Breast epithelium (tissue), 4 donors: ENCODE results near the gene PFDN5. TPM values are rescaled to one million over a fixed set of nuclear protein-coding genes. Genes with fewer than 3 reads are reported as not detected.

Experiments
- DNase-seq, 2 donors: peaks; one replicate each; pipeline ENCODE4 v3.0.0-alpha.2; 2019; ENCODE audit warnings: low spot score in 2 of 2
- H3K27ac ChIP-seq, 2 donors: fragments of 200-600 bp; sonication (generic) in 1 of 2; one replicate each; pipeline ENCODE4 v1.5.1; 2016 to 2019; ENCODE audit warnings: mild to moderate bottlenecking in 1 of 2
- H3K27me3 ChIP-seq, 2 donors: fragments of 200-600 bp; sonication (generic) in 1 of 2; one replicate each; pipeline versions ENCODE4 v1.5.1 to v1.6.0; 2017 to 2019; ENCODE audit warnings: control low read depth in 1 of 2, mild to moderate bottlenecking in 1 of 2
- H3K36me3 ChIP-seq: fragments of 200-600 bp; one replicate; pipeline ENCODE4 v1.5.1; 2019
- H3K4me1 ChIP-seq, 2 donors: fragments of 200-600 bp; sonication (generic); one replicate each; pipeline ENCODE4 v1.5.1; 2016 to 2019; ENCODE audit warnings: control low read depth in 1 of 2
- H3K4me3 ChIP-seq, 3 donors: fragments of 200-600 bp; sonication (generic); 1 replicate in 2 of 3; 2 replicates in 1 of 3; pipeline ENCODE4 v1.5.1; 2016 to 2019; ENCODE audit warnings: mild to moderate bottlenecking in 3 of 3, moderate library complexity in 2 of 3
- H3K9me3 ChIP-seq, 2 donors: fragments of 200-600 bp; sonication (generic) in 1 of 2; one replicate each; pipeline ENCODE4 v1.5.1; 2016 to 2019; ENCODE audit warnings: control low read depth in 1 of 2
- POLR2A ChIP-seq: fragments of 450-650 bp; IDR thresholded peaks from one replicate; pipeline ENCODE4 v1.6.1; 2016; ENCODE audit warnings: antibody characterized with exemption, mild to moderate bottlenecking, moderate library complexity
- POLR2AphosphoS5 ChIP-seq, 3 donors: sonication (generic); formaldehyde crosslinking; IDR thresholded peaks; one replicate each; pipeline ENCODE4 v1.6.1; 2017; ENCODE audit warnings: antibody characterized with exemption in 3 of 3
- intact Hi-C: fragments of 100-400 bp; cut with DNase I; formaldehyde crosslinking; loops from one replicate; pipeline ENCODE4 v1.15.1; 2023; ENCODE audit warnings: low total_unique reads
- total RNA-seq, 3 donors: library from RNA; depleted of rRNA; stranded (reverse); fragments of >200 nt; gene quantifications; one replicate each; pipeline ENCODE4 v1.1.0, GENCODE V29; 2016
- TF ChIP-seq, protein P1 (sequence below), 3 donors: fragments of 450-650 bp; IDR thresholded peaks; one replicate each; pipeline ENCODE4 v1.5.1; 2016 to 2017; ENCODE audit warnings: antibody characterized with exemption in 3 of 3, mild to moderate bottlenecking in 3 of 3, moderate library complexity in 3 of 3

Gene PFDN5
- total RNA-seq, 3 donors from 2014 or later: 764 to 1,048 (median 840) TPM

DNA sequence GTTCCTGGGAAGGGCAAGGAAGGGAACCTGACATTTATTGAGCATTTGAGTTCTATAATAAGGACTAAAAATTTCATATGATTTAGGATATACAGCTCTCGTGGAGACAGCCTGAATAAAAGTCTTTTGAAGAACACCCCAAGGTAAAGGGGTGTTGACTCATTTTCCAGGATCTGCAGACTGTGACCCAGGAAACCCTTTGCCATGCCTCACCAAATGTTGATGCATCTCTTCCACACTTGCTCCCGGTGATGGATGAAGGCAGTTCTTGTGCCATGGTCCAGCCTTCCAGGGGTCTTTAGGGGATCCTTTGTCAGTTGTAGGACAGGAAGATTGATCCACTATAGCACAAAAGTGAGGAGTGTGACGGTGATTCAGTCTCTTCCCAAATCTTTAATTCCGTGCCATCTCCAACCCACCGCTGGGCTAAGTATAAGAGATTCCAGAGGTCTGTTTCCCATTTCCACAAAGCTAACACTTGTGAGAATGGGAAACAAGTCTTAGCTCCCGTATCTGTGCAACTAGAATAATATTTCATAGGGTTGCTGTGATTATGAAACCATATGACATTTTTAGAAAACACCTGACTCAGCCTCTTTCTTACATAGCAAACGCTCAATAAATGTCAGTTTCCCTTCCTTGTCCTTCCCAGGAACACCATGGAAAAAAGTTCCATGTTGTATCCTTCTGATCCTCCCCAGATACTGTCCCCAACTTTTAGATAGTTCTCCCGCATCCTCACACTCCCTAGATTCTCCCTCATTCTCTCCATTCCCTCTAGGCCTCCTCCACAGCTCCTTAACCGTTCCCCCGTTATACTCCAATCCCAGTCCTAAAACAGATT, 25.2 kb downstream of the PFDN5 start:
- intact Hi-C loops: no loop called here
- peaks cover 0 to 10% of the 10 kb centered on the region in 2 donors for H3K4me1 ChIP-seq
- H3K4me3 ChIP-seq: peak overlapping the region; percentile 55 to 87 (median 61)
- H3K27ac ChIP-seq: peak overlapping the region; percentile 86 to 90
- no peak for TF ChIP-seq POLR2A
- TF ChIP-seq, protein P1, sequence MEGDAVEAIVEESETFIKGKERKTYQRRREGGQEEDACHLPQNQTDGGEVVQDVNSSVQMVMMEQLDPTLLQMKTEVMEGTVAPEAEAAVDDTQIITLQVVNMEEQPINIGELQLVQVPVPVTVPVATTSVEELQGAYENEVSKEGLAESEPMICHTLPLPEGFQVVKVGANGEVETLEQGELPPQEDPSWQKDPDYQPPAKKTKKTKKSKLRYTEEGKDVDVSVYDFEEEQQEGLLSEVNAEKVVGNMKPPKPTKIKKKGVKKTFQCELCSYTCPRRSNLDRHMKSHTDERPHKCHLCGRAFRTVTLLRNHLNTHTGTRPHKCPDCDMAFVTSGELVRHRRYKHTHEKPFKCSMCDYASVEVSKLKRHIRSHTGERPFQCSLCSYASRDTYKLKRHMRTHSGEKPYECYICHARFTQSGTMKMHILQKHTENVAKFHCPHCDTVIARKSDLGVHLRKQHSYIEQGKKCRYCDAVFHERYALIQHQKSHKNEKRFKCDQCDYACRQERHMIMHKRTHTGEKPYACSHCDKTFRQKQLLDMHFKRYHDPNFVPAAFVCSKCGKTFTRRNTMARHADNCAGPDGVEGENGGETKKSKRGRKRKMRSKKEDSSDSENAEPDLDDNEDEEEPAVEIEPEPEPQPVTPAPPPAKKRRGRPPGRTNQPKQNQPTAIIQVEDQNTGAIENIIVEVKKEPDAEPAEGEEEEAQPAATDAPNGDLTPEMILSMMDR (IDR thresholded peaks at IDR 0.05): no peak
- H3K27me3 ChIP-seq: no peaks in the 10 kb centered on the region
- H3K9me3 ChIP-seq: no peaks in the 10 kb centered on the region
- H3K36me3 ChIP-seq: no peaks in the 10 kb centered on the region
- DNase-seq: no peak

DNA sequence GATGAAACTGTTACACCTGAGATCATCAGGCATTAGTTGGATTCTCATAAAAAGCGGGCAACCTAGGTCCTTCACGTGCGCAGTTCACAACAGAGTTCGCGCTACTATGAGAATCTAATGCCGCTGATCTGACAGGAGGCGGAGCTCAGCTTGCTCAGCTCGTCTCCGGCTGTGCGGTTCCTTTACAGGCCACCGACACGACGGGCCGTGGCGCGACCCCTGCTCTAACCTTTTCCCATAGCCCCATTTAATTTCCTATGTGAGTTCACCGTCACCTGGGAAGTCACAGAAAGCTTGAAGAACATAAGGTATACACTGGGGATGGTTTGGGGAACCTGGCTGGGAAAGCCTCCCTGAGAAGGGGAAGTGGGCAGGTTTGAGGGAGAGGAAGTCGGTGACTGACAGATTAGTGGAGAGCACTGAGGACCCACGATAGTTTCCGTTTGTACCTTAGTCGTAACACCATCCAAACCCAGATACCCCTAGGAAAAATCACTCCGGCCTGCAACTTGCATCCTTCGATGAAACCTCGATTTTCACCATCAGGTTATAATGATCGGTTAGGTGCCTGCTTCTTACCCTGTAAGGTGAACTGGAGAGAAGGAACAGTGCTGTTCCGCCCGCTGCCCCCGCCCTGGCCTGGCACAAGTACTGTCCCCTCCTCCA, 28.9 kb downstream of the PFDN5 start:
- peak overlapping the region; percentile 79 to 92 for H3K27ac ChIP-seq
- intact Hi-C loops: no loop called here
- DNase-seq: no peak
- peak overlapping the region; percentile 60 to 80 (median 63) for H3K4me3 ChIP-seq
- TF ChIP-seq POLR2A: no peak
- TF ChIP-seq, protein P1 (IDR thresholded peaks at IDR 0.05): no peak
- TF ChIP-seq POLR2AphosphoS5 (IDR thresholded peaks at IDR 0.05): no peak
- no peaks in the 10 kb centered on the region for H3K36me3 ChIP-seq
- no peaks in the 10 kb centered on the region for H3K9me3 ChIP-seq
- peaks cover 0 to 10% of the 10 kb centered on the region in 2 donors for H3K4me1 ChIP-seq
- H3K27me3 ChIP-seq: no peaks in the 10 kb centered on the region

DNA sequence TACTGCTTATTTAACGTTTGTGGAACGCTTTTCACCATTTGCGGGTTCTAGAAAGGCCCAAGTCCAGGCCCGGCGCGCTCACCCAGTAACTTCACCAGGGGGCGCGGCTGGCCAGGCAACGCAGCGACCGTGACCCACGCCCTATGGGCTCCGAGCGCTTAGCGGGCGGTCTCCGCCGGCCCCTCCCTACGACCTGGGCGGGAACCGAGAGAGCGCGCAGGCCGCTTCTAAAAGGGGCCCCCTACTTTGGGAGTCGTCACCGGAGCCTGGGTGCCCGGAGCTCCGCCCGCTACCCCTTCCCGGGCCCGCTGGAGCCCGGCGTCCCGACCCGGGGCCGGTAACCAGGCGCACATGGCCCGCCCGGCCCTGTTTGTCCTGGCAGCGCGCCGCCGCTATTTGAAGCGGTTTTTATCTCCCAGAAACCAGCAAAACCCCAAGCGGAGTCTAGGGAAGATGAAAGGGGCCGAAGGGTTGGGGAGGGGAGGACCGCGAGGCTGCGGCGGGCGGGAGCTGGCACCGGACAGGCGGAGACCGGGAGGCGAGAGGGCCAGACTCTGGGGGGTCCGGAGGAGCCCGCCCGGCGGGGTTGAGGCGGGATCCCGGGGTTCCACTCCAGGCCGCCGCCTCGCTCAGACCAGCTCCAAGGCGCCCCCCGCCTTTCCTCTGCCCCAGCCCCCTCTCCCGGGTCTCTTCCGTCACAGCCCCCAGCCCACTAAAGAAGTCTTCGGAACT, 29.6 kb downstream of the PFDN5 start:
- Histone ChIP-seq H3K4me3 (peak overlapping the region; percentile 60 to 80 (median 63)), H3K27ac (peak overlapping the region; percentile 79 to 92), H3K4me1 (peaks cover 0 to 10% of the 10 kb centered on the region in 2 donors), H3K9me3 (no peaks in the 10 kb centered on the region), H3K27me3 (no peaks in the 10 kb centered on the region), H3K36me3 (no peaks in the 10 kb centered on the region)
- peak; percentile 41 to 66 (median 49) for TF ChIP-seq POLR2AphosphoS5 (IDR thresholded peaks at IDR 0.05)
- peak; percentile 20 for TF ChIP-seq POLR2A
- TF ChIP-seq, protein P1 (IDR thresholded peaks at IDR 0.05): peak; percentile 19 to 83 (median 63)
- intact Hi-C loops: no loop called here
- peak; percentile 82 to 87 for DNase-seq

DNA sequence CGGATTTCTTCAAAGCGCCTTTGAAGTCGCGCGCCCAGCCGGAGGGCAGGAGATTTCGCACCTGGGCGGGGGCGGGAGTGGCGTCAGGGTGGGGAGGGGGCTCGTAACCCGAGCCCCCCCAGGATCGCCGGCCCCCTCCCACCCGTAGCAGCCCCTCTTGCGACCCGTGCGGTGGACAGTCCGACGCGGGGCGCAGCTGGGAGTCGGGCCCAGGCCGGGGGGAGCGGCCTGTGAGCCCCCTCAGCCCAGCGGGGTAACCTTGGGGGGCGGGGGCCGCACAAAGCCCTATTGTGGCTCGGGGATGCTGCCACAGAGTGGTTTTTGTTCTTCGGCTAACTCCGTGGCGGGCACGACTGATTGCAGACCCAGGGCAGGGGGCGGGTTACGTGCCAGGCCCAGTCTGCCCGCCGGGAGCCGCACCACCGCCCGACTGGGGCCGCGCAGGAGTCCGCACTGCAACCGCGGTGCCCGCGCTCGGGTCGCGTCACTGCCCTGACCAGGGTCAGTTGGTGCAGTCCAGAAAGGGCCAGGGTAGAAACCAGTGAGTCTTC, 30.2 kb downstream of the PFDN5 start:
- TF ChIP-seq, protein P1 (IDR thresholded peaks at IDR 0.05): no peak
- no peak for TF ChIP-seq POLR2AphosphoS5 (IDR thresholded peaks at IDR 0.05)
- TF ChIP-seq POLR2A: no peak
- Histone ChIP-seq H3K27ac (peak overlapping the region; percentile 79 to 92), H3K27me3 (no peaks in the 10 kb centered on the region), H3K4me1 (peaks cover 0 to 6% of the 10 kb centered on the region in 2 donors), H3K9me3 (no peaks in the 10 kb centered on the region), H3K4me3 (peak overlapping the region; percentile 60 to 80 (median 63)), H3K36me3 (no peaks in the 10 kb centered on the region)
- intact Hi-C loops: no loop called here
- no peak for DNase-seq
